HG02588 (cell line): ENCODE measurements around the gene EXD3.

Source experiments
- ATAC-seq: cut with Tn5 transposase; IDR thresholded peaks from one replicate; pipeline ENCODE4 v1.9.1; 2021; ENCODE audit warnings: mild to moderate bottlenecking, moderate library complexity; ENCODE audit not compliant: unreplicated experiment

EXD3 gene

GRCh38 chr9:137434498-137435380 is 11.8 kb upstream of the EXD3 start:
- ATAC-seq: no peak

- no peak for ATAC-seq
Measured at GRCh38 chr9:137433916-137434431, 11.0 kb upstream of the EXD3 start.

GRCh38 chr9:137433349-137433915 is 10.5 kb upstream of the EXD3 start:
- ATAC-seq: no peak

- no peak for ATAC-seq
Measured at GRCh38 chr9:137432687-137433348, 9.9 kb upstream of the EXD3 start.

- ATAC-seq: no peak
Measured at GRCh38 chr9:137431416-137431931, 8.5 kb upstream of the EXD3 start.

GRCh38 chr9:137430723-137431415 is 7.9 kb upstream of the EXD3 start:
- ATAC-seq: no peak

- no peak for ATAC-seq
Measured at GRCh38 chr9:137429974-137430722, 7.2 kb upstream of the EXD3 start.

- ATAC-seq: no peak
Measured at GRCh38 chr9:137429546-137429890, 6.6 kb upstream of the EXD3 start.

- no peak for ATAC-seq
Measured at GRCh38 chr9:137428841-137429545, 6.0 kb upstream of the EXD3 start.

- no peak for ATAC-seq
Measured at GRCh38 chr9:137428311-137428630, 5.3 kb upstream of the EXD3 start.

GRCh38 chr9:137427454-137428310 is 4.7 kb upstream of the EXD3 start:
- no peak for ATAC-seq

- ATAC-seq: no peak
Measured at GRCh38 chr9:137426018-137426681, 3.2 kb upstream of the EXD3 start.

GRCh38 chr9:137423514-137424291 is 741 bp upstream of the EXD3 start:
- ATAC-seq: peak; percentile 27

- ATAC-seq: no peak
Measured at GRCh38 chr9:137421838-137422603, 941 bp downstream of the EXD3 start.

GRCh38 chr9:137417161-137418021 is 5.6 kb downstream of the EXD3 start:
- ATAC-seq: no peak
